HEK293T (cell line): ENCODE measurements around the gene KCNK1.

Source experiments
- ARNT ChIP-seq: fragments of 450-650 bp; IDR thresholded peaks from 2 replicates; pipeline ENCODE4 v1.6.1; 2017; ENCODE audit warnings: mild to moderate bottlenecking
- SP1 ChIP-seq: fragments of 450-650 bp; IDR thresholded peaks from 2 replicates; pipeline ENCODE4 v1.6.1; 2017

DNA sequence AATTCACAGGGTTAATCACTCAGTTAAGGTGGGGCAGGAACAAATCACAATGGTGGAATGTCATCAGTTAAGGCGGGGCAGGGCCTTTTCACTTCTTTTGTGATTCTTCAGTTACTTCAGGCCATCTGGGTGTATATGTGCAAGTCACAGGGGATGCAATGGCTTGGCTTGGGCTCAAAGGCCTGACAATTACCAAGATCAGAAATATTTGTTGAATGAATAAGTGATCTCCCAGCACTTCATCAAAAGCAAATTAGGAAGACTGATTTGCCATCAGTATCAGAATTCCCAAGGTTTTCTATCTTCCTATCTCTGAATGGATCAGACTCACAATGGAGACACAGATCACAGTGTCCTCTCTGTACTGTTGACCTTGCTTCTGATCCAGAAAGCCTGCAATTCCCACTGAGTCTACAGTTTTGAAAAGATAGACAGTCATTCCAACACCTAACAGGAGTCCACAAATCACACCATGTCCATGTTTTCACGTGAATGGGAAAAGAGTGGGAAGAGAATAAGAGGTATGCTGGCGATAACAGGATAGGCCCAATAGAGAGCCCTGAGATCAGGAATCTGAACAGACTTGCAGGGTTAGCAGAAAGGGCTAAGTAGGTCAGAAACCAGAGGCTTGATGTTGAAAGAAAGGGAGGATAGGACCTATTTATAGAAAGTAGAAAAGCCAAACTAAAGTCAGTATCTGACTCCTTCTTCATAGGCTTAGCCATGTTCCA, 75.3 kb downstream of the KCNK1 start:
- TF ChIP-seq SP1 (no peak), ARNT (no peak)
